ENCODE measurements around the gene ADARB1.

DNA sequence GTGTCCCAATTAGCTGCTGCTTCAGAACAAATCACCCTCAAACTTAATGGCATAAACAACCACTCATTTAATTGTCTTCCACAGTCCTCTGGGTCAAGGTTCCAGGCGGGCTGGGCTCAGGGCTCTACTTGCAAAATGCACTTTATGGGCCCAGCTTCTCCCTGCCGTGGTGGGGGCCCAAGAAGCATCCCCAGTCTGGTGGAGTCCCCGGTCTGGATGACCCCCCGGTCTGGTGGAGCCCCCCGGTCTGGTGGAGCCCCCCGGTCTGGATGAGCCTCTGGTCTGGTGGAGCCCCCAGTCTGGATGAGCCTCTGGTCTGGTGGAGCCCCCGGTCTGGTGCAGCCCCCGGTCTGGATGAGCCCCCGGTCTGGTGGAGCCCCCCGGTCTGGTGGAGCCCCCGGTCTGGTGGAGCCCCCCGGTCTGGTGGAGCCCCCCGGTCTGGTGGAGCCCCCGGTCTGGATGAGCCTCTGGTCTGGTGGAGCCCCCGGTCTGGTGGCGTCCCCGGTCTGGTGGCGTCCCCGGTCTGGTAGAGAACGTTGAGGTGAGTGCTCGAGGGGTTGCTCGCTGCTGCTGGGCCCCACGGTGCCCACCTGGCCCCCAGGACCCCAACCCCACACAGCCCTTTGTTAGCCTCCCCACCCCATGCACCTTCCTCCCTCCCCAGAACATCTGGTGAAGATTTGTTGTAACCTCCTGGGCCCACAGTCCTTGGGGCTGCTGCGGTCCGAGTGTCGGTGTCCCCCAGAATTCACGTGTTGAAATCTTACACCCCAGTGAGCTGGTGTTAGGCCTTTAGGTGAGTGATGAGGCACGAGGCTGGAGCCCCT is 179.5 kb downstream of the ADARB1 start:
- no peak for TF ChIP-seq POLR2A (IDR thresholded peaks at IDR 0.05; ENCODE audit: low read depth, low read length)
- no peak for TF ChIP-seq POLR2AphosphoS5 (IDR thresholded peaks at IDR 0.05; ENCODE audit: low read depth, low read length)

Data from GM12892 (cell line).